ENCODE results near the gene CNTD1.

CNTD1 gene

DNA sequence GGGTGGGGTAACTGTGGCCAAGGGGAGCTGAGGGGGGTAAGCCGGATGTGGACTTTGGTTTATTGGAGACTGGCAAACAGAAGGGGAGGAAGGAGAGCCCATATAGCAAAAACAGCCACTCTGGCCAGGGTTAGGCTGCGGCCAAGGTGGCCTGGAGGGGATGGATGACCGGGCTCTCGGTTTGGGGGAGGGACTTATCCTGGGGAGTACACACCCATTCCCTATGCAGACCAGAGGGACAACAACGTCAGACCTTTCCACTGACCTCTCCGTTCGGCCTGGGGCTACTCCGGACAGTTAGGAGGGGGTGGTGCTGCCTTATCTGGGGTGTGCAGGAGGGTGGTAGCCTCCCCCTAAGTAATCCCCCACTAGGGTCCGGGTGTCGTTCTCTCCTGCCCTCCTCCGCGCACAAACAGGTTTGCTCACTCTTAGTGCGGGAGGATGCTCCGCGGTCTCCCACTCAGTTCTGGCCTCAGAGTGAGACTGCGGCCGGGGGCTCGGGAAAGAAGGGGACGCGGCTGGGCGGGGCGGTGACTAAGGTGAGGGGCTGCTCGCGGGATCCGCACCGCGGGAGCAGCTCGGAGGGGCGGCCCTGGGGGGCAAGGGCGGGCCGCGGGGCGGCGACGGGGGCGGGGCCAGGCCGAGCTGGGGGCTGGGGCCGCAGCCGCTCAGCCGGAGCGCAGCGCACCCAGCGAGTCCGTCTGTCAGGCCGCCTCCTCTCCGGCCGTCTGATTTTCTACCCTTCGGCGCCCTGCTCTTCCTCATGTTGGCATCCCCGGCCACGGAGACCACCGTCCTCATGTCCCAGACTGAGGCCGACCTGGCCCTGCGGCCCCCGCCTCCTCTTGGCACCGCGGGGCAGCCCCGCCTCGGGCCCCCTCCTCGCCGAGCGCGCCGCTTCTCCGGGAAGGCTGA, 18.5 kb upstream of the CNTD1 start, which contains the start of gene WNK4:
Gene WNK4, plus strand, starts transcription at position 675 of the 915 bp plus-strand sequence. Its CDS starts 89 bp downstream, at position 764.
- no peak for DNase-seq (ENCODE audit: low spot score)

DNA sequence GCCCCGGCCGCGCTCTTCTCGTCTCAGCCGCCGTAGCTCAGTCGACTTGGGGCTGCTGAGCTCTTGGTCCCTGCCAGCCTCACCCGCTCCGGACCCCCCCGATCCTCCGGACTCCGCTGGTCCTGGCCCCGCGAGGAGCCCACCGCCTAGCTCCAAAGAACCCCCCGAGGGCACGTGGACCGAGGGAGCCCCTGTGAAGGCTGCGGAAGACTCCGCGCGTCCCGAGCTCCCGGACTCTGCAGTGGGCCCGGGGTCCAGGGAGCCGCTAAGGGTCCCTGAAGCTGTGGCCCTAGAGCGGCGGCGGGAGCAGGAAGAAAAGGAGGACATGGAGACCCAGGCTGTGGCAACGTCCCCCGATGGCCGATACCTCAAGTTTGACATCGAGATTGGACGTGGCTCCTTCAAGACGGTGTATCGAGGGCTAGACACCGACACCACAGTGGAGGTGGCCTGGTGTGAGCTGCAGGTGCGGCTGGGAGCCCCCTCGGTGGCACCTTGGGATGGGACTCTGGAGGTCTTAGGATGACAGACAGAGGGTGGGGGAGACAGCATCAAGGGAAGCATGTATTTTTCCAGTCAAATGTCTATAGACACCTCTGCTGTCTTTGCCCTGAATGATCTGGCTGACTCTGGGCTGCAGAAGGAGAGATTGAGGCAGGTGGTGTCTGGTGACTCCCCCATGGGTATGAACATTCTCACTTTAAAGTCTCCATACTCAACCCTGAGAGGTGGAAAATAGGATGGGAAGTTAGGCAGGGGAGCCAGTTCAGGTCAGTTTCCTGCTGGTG, 17.6 kb upstream of the CNTD1 start:
- no peak for DNase-seq (ENCODE audit: low spot score)

DNA sequence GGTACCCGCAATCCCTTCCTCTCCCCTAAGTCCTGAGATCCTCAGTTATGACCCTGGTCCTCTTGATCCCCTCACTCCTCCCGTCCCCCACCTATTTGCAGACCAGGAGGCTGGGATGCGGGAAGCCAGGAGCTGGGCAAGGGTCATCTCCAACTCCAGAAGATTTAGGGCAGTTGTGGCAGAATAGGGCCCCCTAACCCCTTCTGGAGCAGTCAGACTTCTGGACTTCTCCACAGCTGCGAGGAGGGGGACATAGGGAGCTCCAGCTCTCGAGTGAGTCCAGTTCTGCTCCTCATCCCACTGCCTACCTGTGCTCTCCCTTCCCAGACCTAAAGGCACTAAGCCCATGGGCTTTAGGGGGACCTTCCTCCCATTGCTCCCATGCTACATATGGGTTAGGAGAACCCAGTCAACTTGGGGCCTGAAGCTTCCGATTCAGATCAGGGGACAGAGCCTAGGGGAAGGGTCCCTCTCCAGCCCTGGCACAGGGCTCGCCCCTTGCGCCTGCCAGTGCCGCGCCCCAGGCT, 17.0 kb upstream of the CNTD1 start:
- DNase-seq (ENCODE audit: low spot score), result no peak

DNA sequence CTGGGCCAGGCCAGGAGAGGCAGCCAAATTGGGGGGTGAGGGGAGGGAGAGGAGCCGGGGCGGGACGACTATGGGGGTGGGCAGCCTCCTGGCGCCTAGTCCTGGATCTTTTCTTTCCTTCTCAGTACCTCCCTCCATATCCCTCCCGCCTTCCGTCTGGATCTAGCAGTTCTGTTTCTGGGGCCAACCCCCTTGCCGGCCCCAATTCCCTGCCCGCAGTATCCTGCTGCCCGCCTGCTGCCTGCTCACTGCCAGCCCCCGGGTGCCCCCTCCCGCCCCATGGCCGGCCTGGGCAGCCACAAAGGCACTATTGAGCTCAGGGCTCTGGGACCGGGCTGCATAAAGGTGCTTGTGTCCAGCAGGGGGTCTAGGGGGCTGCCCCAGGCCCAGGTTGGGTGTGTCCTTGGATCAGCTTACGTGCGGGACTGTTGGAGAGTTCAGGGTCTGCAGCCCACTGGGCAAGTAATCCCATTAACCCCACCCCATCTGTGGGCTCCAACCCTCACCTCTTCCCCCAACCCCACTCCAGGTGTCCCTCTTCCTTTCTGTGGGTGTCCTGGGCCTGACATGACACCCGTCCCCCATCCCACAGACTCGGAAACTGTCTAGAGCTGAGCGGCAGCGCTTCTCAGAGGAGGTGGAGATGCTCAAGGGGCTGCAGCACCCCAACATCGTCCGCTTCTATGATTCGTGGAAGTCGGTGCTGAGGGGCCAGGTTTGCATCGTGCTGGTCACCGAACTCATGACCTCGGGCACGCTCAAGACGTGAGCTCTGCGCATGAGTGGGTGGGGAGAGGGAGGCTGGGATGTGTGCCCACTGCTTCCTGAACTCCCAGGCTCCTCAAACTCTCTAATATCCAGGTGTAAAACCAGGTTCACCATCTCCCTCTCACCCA, 16.2 kb upstream of the CNTD1 start:
- no peak for DNase-seq (ENCODE audit: low spot score)

DNA sequence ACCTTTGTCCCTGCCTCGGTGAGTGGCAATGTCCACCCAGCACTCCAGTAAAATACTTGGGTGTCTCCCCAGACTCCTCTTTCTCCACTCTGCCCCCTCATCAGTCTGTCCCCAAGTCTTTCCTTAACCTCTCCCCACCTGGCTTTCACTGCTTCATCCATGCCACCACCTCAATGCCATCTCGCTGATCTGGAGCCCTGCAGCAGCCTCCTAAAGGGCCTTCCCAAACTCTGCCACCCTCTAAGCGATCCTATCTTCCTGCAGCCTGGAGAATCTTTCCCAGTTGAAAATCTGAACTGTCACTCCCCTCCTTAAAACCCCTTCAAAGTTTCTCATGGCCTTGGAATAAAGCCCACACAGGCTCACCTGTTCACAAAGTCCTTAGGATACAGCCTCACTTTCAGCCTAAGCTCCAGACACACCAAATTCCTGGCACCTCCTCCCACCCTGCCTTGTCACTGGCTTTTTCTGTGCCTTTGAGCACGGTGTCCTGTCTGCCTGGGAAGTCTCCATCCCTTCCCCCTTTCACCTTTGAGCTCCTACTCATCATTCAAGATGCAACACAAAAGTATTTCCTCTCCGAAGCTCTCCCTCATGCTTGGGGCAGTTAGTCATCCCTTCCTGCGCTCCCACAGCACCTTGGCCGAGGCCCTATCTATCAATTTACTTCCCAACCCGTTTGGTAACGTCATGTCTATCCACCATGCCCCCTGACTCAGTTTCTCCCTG, 15.4 kb upstream of the CNTD1 start:
- DNase-seq (ENCODE audit: low spot score), result no peak

DNA sequence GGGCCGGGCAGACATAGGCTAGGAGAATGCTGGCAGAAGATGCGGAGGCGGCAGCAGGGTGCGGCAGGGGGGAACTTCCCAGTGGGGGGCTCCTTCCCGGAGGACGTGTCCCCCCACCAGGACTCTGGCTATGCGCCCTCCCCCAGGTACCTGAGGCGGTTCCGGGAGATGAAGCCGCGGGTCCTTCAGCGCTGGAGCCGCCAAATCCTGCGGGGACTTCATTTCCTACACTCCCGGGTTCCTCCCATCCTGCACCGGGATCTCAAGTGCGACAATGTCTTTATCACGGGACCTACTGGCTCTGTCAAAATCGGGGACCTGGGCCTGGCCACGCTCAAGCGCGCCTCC, 14.9 kb upstream of the CNTD1 start:
- no peak for DNase-seq (ENCODE audit: low spot score)

DNA sequence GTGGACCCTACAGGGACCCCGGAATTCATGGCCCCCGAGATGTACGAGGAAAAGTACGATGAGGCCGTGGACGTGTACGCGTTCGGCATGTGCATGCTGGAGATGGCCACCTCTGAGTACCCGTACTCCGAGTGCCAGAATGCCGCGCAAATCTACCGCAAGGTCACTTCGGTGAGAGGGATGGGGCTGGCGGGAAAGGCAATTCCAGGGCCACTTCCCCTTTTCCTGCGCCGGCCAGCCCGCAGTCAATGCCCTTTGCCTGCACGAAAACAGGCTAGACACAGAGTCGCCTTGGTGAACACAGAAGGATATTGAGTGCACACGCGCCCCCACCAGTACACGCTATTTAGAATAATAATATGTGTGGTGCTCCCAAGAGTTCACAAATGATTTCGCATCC, 14.3 kb upstream of the CNTD1 start:
- DNase-seq (ENCODE audit: low spot score), result no peak

DNA sequence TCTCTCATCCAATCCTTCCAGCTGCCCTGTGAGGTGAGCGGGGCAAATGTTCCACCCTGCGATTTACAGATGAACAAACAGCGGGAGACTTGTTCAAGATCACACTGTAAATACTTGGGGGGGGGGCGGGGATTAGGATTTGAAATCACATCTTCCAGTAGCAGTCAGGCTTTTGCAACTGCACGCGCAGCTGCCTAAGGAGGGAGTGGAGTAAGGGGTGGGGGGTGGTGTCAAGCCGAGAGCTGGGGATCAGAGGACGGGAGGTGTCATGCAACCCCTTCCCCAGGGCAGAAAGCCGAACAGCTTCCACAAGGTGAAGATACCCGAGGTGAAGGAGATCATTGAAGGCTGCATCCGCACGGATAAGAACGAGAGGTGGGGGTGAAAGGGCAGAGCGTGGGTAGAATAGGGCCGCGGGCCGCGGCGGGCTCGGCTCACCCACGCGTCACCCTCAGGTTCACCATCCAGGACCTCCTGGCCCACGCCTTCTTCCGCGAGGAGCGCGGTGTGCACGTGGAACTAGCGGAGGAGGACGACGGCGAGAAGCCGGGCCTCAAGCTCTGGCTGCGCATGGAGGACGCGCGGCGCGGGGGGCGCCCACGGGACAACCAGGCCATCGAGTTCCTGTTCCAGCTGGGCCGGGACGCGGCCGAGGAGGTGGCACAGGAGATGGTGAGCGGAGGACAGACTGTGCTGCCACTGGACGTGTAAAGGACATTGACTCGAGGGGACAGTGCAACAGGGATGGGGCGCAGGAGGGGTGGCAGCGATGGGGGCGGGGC, 13.7 kb upstream of the CNTD1 start:
- no peak for DNase-seq (ENCODE audit: low spot score)

DNA sequence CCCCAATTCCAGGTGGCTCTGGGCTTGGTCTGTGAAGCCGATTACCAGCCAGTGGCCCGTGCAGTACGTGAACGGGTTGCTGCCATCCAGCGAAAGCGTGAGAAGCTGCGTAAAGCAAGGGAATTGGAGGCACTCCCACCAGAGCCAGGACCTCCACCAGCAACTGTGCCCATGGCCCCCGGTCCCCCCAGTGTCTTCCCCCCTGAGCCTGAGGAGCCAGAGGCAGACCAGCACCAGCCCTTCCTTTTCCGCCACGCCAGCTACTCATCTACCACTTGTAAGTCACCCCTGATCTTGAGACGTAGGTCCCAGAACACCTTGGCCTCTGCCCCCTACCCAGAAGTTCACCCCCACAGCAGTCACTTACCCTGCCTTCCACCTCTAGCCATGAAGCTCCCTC, 11.4 kb upstream of the CNTD1 start:
- no peak for DNase-seq (ENCODE audit: low spot score)

DNA sequence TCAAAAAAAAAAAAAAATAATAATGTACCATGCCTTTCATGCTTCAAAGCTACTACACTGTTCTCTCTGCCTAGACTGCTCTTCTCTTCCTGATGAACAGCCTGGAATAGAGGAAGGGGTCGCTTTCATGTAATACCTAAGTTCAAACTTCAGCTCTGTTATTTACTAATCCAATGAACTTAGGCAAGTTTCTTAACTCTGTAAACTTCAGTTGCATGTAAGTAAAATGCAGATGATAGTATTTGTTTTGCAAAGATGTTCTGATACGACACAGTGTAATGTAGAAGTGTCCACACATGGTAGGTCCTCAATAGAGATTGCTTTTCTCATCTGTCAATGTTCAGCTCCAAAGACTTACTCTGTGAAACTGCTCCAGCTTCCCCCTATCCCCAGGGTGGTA, 6.7 kb upstream of the CNTD1 start:
- no peak for DNase-seq (ENCODE audit: low spot score)

DNA sequence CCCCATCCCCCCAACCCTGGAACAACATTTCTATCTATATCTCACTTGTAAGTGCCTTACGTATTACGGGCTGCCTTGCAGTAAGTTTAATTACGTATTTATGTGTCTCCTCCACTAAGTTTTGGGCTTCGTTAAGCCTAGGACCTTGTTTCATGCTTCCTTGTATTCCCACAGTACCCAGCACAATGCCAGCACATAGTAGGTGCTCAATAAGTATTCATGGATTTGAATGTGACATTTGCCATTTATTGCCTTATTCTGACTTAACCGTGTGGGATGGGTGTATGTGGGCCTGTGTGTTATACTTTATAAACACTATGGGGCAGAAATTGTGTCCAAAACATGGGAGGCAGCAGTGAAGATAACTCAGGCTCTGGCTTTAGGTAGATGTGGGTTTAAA, 6.1 kb upstream of the CNTD1 start:
- DNase-seq (ENCODE audit: low spot score), result no peak

DNA sequence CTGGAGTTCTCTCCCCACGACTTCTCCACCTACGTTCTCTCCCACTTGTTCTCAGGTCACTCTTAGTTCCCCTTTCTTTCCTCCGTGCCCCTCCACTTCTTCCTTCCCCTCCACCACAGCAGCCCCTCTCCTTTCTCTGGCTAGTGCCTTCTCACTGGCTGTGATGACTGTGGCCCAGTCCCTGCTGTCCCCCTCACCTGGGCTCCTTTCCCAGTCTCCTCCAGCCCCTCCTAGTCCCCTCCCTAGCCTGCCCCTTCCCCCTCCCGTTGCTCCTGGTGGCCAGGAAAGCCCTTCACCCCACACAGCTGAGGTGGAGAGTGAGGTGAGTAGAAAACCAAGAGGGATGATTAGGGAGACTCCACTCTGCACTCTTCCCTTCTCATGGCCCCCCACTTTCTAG, 3.6 kb upstream of the CNTD1 start:
- DNase-seq (ENCODE audit: low spot score), result no peak

DNA sequence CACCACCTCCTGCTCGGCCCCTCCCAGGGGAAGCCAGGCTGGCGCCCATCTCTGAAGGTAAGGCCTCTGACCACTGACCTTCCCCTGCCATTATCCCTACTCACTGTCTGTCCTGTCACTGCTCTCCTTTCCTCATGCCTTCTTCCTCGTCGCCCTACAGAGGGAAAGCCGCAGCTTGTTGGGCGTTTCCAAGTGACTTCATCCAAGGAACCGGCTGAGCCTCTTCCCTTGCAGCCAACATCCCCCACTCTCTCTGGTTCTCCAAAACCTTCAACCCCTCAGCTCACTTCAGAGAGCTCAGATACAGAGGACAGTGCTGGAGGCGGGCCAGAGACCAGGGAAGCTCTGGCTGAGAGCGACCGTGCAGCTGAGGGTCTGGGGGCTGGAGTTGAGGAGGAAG, 3.2 kb upstream of the CNTD1 start:
- no peak for DNase-seq (ENCODE audit: low spot score)

DNA sequence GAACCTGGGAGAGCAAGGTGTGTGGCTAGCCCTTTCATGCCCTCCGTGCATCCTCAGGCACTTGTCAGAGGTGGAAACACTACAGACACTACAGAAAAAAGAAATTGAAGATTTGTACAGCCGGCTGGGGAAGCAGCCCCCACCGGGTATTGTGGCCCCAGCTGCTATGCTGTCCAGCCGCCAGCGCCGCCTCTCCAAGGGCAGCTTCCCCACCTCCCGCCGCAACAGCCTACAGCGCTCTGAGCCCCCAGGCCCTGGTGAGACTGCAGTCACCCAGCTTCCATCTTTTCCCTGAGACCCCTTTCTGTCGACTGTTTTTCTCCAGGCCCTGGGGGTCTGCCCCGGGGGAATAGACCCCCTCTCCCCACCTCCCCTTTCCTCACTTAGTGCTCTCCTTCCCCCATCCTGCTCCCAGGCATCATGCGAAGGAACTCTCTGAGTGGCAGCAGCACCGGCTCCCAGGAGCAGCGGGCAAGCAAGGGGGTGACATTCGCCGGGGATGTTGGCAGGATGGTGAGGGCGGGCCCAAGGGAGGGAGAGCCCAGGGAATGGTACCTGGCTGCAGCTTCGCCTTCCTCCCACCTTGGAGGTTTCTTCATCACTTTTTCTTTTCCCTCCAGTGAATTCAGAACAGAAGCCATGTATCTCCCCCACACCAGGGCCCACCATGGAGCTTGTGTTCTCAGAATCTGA, 2.4 kb upstream of the CNTD1 start:
- DNase-seq (ENCODE audit: low spot score), result no peak

DNA sequence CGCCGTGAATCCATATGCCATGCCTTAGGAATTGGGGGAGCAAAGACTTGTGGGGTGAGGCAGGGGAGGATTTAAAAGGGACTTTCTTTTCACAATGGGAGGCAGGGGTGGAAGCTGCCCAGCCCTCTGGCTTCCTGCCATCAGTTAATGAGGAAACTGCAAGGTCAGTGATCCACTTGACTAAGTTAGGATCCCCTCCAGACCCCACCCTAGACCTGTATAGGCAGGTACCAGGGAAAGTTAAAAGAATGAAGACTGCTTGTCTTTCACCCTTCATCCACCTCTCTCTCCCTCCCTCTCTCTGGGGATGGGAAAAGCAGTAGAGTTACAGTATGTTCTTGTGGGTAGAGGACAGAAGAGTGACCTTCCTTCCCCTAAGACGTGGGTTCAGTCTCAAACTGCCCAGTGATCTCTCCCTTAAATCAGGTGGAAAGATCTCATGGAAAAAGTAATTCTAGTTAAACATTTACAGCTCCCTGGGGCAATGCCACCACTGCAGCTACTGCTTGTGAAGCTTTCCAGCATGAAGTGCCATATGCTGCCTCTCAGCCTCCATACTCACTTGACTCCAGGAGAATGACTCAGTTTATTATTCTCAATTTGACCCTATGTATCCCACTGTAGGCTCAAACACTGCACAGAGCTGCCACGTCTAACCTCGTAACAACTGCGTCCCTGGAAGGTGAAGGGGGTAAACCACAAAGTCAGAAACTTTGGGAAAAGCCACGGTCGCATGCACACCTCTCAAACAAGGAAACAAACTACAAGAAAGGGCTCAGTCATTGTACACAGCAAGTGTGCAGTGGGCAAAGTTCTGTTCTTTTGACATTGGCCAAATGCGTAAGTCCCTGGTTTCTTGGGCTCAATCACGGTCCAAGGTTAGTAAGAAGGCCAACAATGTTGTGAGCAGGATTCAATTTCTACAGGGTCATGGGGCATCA, 1.3 kb upstream of the CNTD1 start:
- DNase-seq (ENCODE audit: low spot score), result no peak

DNA sequence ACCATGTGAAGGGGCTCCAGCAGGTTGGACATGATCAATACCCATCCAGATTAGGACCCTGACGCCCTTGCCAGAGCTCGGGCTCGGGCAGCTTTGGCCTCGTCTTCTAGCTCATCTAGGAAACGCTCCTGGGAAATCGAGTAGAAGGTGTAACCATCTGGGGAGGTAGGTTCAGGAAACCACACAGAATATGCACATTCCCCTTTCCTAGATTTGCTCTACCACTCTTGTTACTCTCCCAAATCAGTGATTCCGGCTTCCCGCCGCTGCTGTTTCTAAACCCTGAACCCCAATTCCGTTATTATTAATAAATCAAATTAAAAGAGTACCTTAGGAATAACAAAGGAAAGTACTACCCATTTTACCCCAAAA, 664 bp upstream of the CNTD1 start:
- no peak for DNase-seq (ENCODE audit: low spot score)

DNA sequence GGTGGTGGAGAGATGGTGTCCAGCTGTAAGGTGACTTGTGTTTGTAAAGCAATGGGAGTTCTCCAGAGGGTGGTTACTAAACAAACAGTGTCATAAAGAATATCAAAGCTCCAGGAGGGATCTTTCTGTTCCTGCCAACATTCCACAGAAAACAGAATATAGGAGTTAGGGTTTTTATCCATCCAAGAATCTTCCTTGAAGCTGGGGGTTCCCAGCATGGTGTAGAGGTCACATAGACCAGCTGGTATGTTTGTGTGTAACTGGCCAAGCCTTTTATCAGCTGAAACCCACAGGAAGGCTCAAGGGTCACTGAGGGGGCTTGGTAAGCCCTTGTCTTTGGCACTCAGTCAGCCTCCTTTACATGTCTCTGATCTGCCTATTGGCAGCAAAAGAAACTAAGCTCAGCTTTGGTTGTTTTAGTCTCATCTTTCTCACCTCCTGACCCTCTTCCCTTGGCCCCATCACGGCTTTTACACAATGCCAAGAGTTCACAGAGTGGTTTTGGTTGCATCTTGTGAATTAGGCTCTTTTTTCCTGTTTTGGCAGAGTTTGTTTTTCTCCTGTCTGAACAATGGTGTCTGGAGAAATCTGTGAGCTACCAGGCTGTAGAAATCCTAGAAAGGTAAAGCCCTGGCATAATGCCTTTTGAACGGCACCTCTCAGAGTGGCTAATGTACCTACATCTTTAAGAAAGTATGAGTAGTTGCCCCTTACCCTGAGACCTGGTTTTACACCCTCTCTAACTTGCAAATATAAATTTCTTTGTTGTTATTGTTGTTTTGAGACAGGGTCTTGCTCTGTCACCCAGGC, 4.6 kb downstream of the CNTD1 start:
- no peak for DNase-seq (ENCODE audit: low spot score)

DNA sequence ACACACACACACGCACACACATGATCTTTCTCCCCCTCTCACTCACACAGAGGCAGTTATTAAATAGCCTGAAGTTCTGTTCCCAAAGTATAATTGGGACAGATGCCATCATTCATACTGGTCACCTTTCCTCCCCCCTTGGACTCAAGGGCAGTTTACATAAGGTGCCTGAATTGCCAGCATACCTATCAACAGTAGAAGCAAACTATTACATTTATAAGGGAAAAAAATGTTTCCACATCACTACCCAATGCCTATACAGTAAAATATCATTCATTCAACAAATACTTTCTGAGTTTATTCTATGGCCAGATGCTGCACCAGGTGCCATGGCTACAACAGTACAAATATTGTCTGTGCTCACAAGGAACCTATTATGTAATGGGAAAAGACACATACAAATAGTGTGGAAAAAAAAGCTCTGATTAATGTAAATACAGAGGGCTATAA, 6.3 kb downstream of the CNTD1 start:
- DNase-seq (ENCODE audit: low spot score), result no peak

All from hematopoietic multipotent progenitor cell treated with erythropoietin and hydrocortisone succinate and interleukin-3 and kit ligand, for 17 days (in vitro differentiated cells).